Measurements from ENCODE around the gene TEKT4. TPM values are rescaled to one million over a fixed set of nuclear protein-coding genes. Genes with fewer than 3 reads are reported as not detected.

Gene TEKT4
- total and polyA plus RNA-seq, 2 of the 13 experiments (the other 11 are each of a cell fraction or from before 2014, with no cell fraction given) = not detected

DNA sequence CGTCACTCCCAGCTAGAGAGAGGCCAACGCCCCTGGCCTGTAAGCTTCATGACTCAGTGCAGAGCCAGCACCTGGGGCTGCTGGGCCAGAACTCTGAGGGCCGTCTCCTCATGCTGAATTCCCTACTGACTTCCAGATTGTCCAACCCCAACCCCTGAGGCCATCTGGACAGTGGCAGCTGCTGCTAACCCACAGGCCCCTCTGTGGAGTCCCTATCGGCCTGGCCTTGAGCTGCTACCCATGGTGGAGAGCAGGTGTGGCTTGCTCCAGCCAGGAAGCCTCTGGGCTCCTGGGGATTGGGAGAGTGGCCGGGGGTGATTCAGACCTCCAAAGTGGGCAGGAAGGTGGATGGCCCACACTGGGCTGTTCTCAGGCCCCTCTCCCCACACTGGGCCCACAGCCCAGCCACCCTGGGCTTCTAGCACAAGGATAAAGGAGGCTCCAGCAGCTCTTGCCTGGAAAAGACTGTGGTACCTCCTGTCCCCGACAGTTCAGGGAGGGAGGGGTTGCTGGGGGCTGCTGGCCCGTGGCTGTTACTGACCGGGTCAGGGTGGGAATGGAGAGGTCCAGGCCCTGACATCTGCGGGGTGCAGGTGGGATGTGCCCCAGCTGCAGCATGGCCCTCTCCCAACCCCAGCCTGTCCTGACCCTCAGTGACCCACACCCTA lies 8.2 kb downstream of the TEKT4 start:
- BruUV-seq (replicated peaks) = no TSS peak
- TF ChIP-seq, protein P1, sequence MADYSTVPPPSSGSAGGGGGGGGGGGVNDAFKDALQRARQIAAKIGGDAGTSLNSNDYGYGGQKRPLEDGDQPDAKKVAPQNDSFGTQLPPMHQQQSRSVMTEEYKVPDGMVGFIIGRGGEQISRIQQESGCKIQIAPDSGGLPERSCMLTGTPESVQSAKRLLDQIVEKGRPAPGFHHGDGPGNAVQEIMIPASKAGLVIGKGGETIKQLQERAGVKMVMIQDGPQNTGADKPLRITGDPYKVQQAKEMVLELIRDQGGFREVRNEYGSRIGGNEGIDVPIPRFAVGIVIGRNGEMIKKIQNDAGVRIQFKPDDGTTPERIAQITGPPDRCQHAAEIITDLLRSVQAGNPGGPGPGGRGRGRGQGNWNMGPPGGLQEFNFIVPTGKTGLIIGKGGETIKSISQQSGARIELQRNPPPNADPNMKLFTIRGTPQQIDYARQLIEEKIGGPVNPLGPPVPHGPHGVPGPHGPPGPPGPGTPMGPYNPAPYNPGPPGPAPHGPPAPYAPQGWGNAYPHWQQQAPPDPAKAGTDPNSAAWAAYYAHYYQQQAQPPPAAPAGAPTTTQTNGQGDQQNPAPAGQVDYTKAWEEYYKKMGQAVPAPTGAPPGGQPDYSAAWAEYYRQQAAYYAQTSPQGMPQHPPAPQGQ (CRISPR knock-in tag; IDR thresholded peaks at IDR 0.05; ENCODE audit: borderline replicate concordance) = no peak
- no peak for TF ChIP-seq CREBL2 (CRISPR knock-in tag; IDR thresholded peaks at IDR 0.05; ENCODE audit: borderline replicate concordance)
- TF ChIP-seq ZNF329 (CRISPR knock-in tag; IDR thresholded peaks at IDR 0.05; ENCODE audit: low read depth) = peak; percentile 97
- Histone ChIP-seq H3K27me3 (ENCODE audit: control insufficient read depth in 1 of 2, insufficient read depth in 2 of 2, low read length in 2 of 2) (peaks cover 0 to 9% of the 10 kb centered on the region in 2 experiments; a peak in 2 of 5 replicates), H3K4me1 (ENCODE audit: insufficient read depth, low read length) (no peaks in the 10 kb centered on the region), H3K4me2 (ENCODE audit: low read depth, low read length) (no peak overlapping the region), H3K36me3 (replicated peaks in 1 of 2; ENCODE audit: control insufficient read depth in 1 of 2, insufficient read depth in 2 of 2, low read length in 2 of 2) (no peaks in the 10 kb centered on the region), H4K20me1 (ENCODE audit: insufficient read depth, low read length) (0 out of 2 replicates have a peak, but pooled peaks cover 7% of the 10 kb centered on the region), H3K9ac (ENCODE audit: insufficient read depth, low read depth, low read length) (no peak overlapping the region), H3K27ac (ENCODE audit: extremely low read length, insufficient read depth, low read length) (no peak overlapping the region), H3K4me3 (replicated peaks in 1 of 3; ENCODE audit: insufficient read depth in 1 of 3, low read depth in 2 of 3, low read length in 3 of 3) (no peak overlapping the region), H3K9me3 (ENCODE audit: low read length) (no peaks in the 10 kb centered on the region), H3K79me2 (ENCODE audit: insufficient read depth, low read length) (no peaks in the 10 kb centered on the region), H2AFZ (ENCODE audit: low read length) (no peak overlapping the region)
- POLR2A ChIA-PET = no interaction called here
- DNase-seq (ENCODE audit: low spot score) (no peak), FAIRE-seq (no peak), ATAC-seq (no peak)
- intact Hi-C loops (cut with micrococcal nuclease; ENCODE audit: unreplicated experiment) = no loop called here
- in situ Hi-C loops (cut with HindIII; ENCODE audit: extremely low pct_ligation_motif_present, low pct_unique_long_range_greater_than_20kb) = no loop called here
- CTCF ChIA-PET (ENCODE audit: low intra/inter-chr PET ratio, low total read pairs) = no interaction called here
- 8% methylated on average over 2 of the region's 9 CpGs for WGBS (ENCODE audit: low lambda C conversion rate)

GRCh38 chr2:94879982-94880377 lies 8.8 kb downstream of the TEKT4 start:
- ATAC-seq (no peak; the same call in 2 of the 3 replicates), DNase-seq (ENCODE audit: low spot score) (no peak), FAIRE-seq (no peak)
- Histone ChIP-seq H3K4me3 (replicated peaks in 1 of 3; ENCODE audit: insufficient read depth in 1 of 3, low read depth in 2 of 3, low read length in 3 of 3) (no peak overlapping the region), H3K79me2 (ENCODE audit: insufficient read depth, low read length) (no peaks in the 10 kb centered on the region), H3K9me3 (ENCODE audit: low read length) (no peaks in the 10 kb centered on the region), H3K4me1 (ENCODE audit: insufficient read depth, low read length) (no peaks in the 10 kb centered on the region), H3K27ac (ENCODE audit: extremely low read length, insufficient read depth, low read length) (no peak overlapping the region), H4K20me1 (ENCODE audit: insufficient read depth, low read length) (0 out of 2 replicates have a peak, but pooled peaks cover 7% of the 10 kb centered on the region), H3K9ac (ENCODE audit: insufficient read depth, low read depth, low read length) (no peak overlapping the region), H3K27me3 (ENCODE audit: control insufficient read depth in 1 of 2, insufficient read depth in 2 of 2, low read length in 2 of 2) (peaks cover 0 to 9% of the 10 kb centered on the region in 2 experiments; a peak in 2 of 5 replicates), H3K4me2 (ENCODE audit: low read depth, low read length) (no peak overlapping the region), H2AFZ (ENCODE audit: low read length) (no peak overlapping the region), H3K36me3 (replicated peaks in 1 of 2; ENCODE audit: control insufficient read depth in 1 of 2, insufficient read depth in 2 of 2, low read length in 2 of 2) (no peaks in the 10 kb centered on the region)
- no TSS peak for BruUV-seq (replicated peaks)
- in situ Hi-C loops (cut with HindIII; ENCODE audit: extremely low pct_ligation_motif_present, low pct_unique_long_range_greater_than_20kb) (no loop called here), intact Hi-C loops (cut with micrococcal nuclease; ENCODE audit: unreplicated experiment) (no loop called here)
- WGBS (ENCODE audit: low lambda C conversion rate) = 21% methylated on average over 9 of the region's 11 CpGs
- ChIA-PET POLR2A (no interaction called here), CTCF (ENCODE audit: low intra/inter-chr PET ratio, low total read pairs) (no interaction called here)
- no peak for TF ChIP-seq KDM6A (CRISPR knock-in tag; IDR thresholded peaks at IDR 0.05; ENCODE audit: low read depth)
- TF ChIP-seq PRPF4 (IDR thresholded peaks at IDR 0.05; ENCODE audit: low read depth, low read length, poor library complexity, severe bottlenecking) = no peak
- no peak for TF ChIP-seq ZNF878 (CRISPR knock-in tag; IDR thresholded peaks at IDR 0.05)
- TF ChIP-seq ATF2 (CRISPR knock-in tag; IDR thresholded peaks at IDR 0.05) = no peak
- TF ChIP-seq FOXM1 (CRISPR knock-in tag; IDR thresholded peaks at IDR 0.05) = no peak
- TF ChIP-seq MTF2 (CRISPR knock-in tag; IDR thresholded peaks at IDR 0.05; ENCODE audit: borderline replicate concordance) = no peak
- no peak for TF ChIP-seq SMAD1 (CRISPR knock-in tag; IDR thresholded peaks at IDR 0.05; ENCODE audit: borderline replicate concordance, low read depth)
- TF ChIP-seq, protein P2, sequence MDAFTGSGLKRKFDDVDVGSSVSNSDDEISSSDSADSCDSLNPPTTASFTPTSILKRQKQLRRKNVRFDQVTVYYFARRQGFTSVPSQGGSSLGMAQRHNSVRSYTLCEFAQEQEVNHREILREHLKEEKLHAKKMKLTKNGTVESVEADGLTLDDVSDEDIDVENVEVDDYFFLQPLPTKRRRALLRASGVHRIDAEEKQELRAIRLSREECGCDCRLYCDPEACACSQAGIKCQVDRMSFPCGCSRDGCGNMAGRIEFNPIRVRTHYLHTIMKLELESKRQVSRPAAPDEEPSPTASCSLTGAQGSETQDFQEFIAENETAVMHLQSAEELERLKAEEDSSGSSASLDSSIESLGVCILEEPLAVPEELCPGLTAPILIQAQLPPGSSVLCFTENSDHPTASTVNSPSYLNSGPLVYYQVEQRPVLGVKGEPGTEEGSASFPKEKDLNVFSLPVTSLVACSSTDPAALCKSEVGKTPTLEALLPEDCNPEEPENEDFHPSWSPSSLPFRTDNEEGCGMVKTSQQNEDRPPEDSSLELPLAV (CRISPR knock-in tag; conservative IDR thresholded peaks at IDR 0.05; ENCODE audit: low read depth) = no peak
- no peak for TF ChIP-seq AHR (CRISPR knock-in tag; IDR thresholded peaks at IDR 0.05)
- no peak for TF ChIP-seq NRL (CRISPR knock-in tag; IDR thresholded peaks at IDR 0.05; ENCODE audit: borderline replicate concordance)

Measured in HepG2 (cell line).